ENCODE data around the gene ABI2. TPM values are rescaled to one million over a fixed set of nuclear protein-coding genes. Genes with fewer than 3 reads are reported as not detected.

Gene ABI2
- 10 to 100 TPM in 2 of 4 donors, 1 to 10 TPM in 2; 6.0 to 22.1 (median 10.4) TPM for total RNA-seq

- peak within 1 kb of the TSS; percentile 69 to 89 (median 80) for H3K27ac ChIP-seq
- intact Hi-C loops (cut with DNase I), result no loop called here
- peak within 1 kb of the TSS; percentile 65 to 97 (median 79) for H3K4me3 ChIP-seq
- peaks cover 0 to 27% (median 19%) of the 10 kb centered on the region in 3 donors for H3K4me1 ChIP-seq
- no peak for DNase-seq
- WGBS, 2 donors, result 1% methylated on average over 25 of the region's 98 CpGs; no CpG with 5 or more reads in 1 of the 2 donors
- H3K9me3 ChIP-seq, result no peaks in the 10 kb centered on the region
- TF ChIP-seq CTCF (IDR thresholded peaks at IDR 0.05) (no peak), POLR2A (IDR thresholded peaks at IDR 0.05) (peak in 1 of 4 donors; percentile 57)
- no peaks in the 10 kb centered on the region for H3K36me3 ChIP-seq
- no peaks in the 10 kb centered on the region for H3K27me3 ChIP-seq
Observed at GRCh38 chr2:203327901-203328759, at the start of gene ABI2. ABI2 (plus strand) TSS chr2:203328394; CDS start chr2:203328515, 121 bp downstream.

GRCh38 chr2:203279288-203279687 is 48.9 kb upstream of the ABI2 start:
- TF ChIP-seq POLR2A (IDR thresholded peaks at IDR 0.05), result no peak
- no peak for TF ChIP-seq CTCF (IDR thresholded peaks at IDR 0.05)
- Histone ChIP-seq H3K9me3 (no peaks in the 10 kb centered on the region), H3K27ac (no peak overlapping the region), H3K4me1 (no peaks in the 10 kb centered on the region), H3K36me3 (peaks cover 9 to 100% (median 35%) of the 10 kb centered on the region in 3 donors), H3K4me3 (no peak overlapping the region), H3K27me3 (no peaks in the 10 kb centered on the region)
- intact Hi-C loops (cut with DNase I), result no loop called here
- no peak for DNase-seq

- Histone ChIP-seq H3K27ac (no peak overlapping the region), H3K4me3 (no peak overlapping the region), H3K36me3 (peaks cover 6 to 100% (median 35%) of the 10 kb centered on the region in 3 donors), H3K4me1 (no peaks in the 10 kb centered on the region), H3K27me3 (no peaks in the 10 kb centered on the region), H3K9me3 (no peaks in the 10 kb centered on the region)
- intact Hi-C loops (cut with DNase I), result no loop called here
- DNase-seq, result no peak
- no peak for TF ChIP-seq CTCF (IDR thresholded peaks at IDR 0.05)
- no peak for TF ChIP-seq POLR2A (IDR thresholded peaks at IDR 0.05)
- 81 to 86% methylated on average over 6 of the region's 6 CpGs for WGBS, 2 donors
Observed at GRCh38 chr2:203280428-203281064, 47.6 kb upstream of the ABI2 start.

GRCh38 chr2:203282101-203282500 is 46.1 kb upstream of the ABI2 start:
- 91 to 93% methylated on average over 4 to 7 of the region's 7 CpGs for WGBS, 2 donors
- DNase-seq, result no peak
- H3K27ac ChIP-seq, result no peak overlapping the region
- no peak overlapping the region for H3K4me3 ChIP-seq
- no peaks in the 10 kb centered on the region for H3K27me3 ChIP-seq
- H3K36me3 ChIP-seq, result peaks cover 6 to 100% (median 35%) of the 10 kb centered on the region in 3 donors
- no peaks in the 10 kb centered on the region for H3K4me1 ChIP-seq
- no peak for TF ChIP-seq CTCF (IDR thresholded peaks at IDR 0.05)
- TF ChIP-seq POLR2A (IDR thresholded peaks at IDR 0.05), result no peak
- intact Hi-C loops (cut with DNase I), result no loop called here
- H3K9me3 ChIP-seq, result no peaks in the 10 kb centered on the region

GRCh38 chr2:203286532-203286931 is 41.7 kb upstream of the ABI2 start:
- WGBS, 2 donors, result 88 to 100% methylated on average over 2 of the region's 2 CpGs
- intact Hi-C loops (cut with DNase I), result no loop called here
- H3K36me3 ChIP-seq, result peaks cover 8 to 87% (median 8%) of the 10 kb centered on the region in 3 donors

More at GRCh38 chr2:203286532-203286931, 41.7 kb upstream of the ABI2 start:
- TF ChIP-seq CTCF (IDR thresholded peaks at IDR 0.05) (no peak), POLR2A (IDR thresholded peaks at IDR 0.05) (no peak)
- no peak for DNase-seq
- H3K27me3 ChIP-seq, result no peaks in the 10 kb centered on the region
- H3K4me1 ChIP-seq, result no peaks in the 10 kb centered on the region
- no peaks in the 10 kb centered on the region for H3K9me3 ChIP-seq
- H3K4me3 ChIP-seq, result no peak overlapping the region
- H3K27ac ChIP-seq, result no peak overlapping the region

Measured in esophagus squamous epithelium (tissue), 5 donors.